Fibroblast of mammary gland (primary cell): ENCODE results near the gene FANCC.

Experiments used
- DNase-seq: peaks from one replicate; pipeline ENCODE4 v3.0.0-alpha.2; 2010; ENCODE audit warnings: low read depth
- H3K4me3 ChIP-seq: 2 replicates; pipeline ENCODE4 v1.5.1; 2011; ENCODE audit warnings: low read depth, mild to moderate bottlenecking, low read length, moderate library complexity; ENCODE audit not compliant: control insufficient read depth
- TF ChIP-seq, protein P1 (sequence below): conservative IDR thresholded peaks from 2 replicates; pipeline ENCODE4 v1.5.1; 2011; ENCODE audit warnings: low read depth, low read length, inconsistent platforms; ENCODE audit not compliant: control insufficient read depth, insufficient read depth

FANCC gene

DNA sequence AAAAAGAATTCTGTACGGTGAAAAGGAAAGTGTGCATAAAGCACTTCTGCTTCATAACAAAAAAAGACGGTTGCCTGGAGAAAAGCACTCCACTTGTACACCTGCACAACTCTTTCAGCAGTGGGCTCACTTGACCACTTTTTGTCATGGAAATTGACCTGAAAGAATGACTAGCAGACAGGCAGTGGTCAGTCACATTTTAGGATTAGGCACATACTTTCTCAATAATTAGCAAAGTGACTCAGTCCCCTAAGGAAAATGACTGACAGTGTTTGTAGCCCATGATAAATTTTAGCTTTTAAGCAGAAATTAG is 169.3 kb downstream of the FANCC start:
- DNase-seq: no peak
- H3K4me3 ChIP-seq: no peak overlapping the region
- TF ChIP-seq, protein P1, sequence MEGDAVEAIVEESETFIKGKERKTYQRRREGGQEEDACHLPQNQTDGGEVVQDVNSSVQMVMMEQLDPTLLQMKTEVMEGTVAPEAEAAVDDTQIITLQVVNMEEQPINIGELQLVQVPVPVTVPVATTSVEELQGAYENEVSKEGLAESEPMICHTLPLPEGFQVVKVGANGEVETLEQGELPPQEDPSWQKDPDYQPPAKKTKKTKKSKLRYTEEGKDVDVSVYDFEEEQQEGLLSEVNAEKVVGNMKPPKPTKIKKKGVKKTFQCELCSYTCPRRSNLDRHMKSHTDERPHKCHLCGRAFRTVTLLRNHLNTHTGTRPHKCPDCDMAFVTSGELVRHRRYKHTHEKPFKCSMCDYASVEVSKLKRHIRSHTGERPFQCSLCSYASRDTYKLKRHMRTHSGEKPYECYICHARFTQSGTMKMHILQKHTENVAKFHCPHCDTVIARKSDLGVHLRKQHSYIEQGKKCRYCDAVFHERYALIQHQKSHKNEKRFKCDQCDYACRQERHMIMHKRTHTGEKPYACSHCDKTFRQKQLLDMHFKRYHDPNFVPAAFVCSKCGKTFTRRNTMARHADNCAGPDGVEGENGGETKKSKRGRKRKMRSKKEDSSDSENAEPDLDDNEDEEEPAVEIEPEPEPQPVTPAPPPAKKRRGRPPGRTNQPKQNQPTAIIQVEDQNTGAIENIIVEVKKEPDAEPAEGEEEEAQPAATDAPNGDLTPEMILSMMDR: no peak

GRCh38 chr9:95147452-95148207 is 169.9 kb downstream of the FANCC start:
- no peak overlapping the region for H3K4me3 ChIP-seq
- TF ChIP-seq, protein P1: no peak
- peak; percentile 75 for DNase-seq

- DNase-seq: peak; percentile 98
- H3K4me3 ChIP-seq: no peak overlapping the region
- TF ChIP-seq, protein P1: no peak
These were observed 173.6 kb downstream of the FANCC start for GRCh38 chr9:95143591-95144561.

GRCh38 chr9:95142728-95143127 is 174.8 kb downstream of the FANCC start:
- DNase-seq: no peak
- no peak overlapping the region for H3K4me3 ChIP-seq
- TF ChIP-seq, protein P1: no peak

GRCh38 chr9:95142315-95142714 is 175.2 kb downstream of the FANCC start:
- TF ChIP-seq, protein P1: no peak
- no peak for DNase-seq
- no peak overlapping the region for H3K4me3 ChIP-seq

- peak; percentile 42 for DNase-seq
- TF ChIP-seq, protein P1: no peak
- H3K4me3 ChIP-seq: no peak overlapping the region
These were observed 176.7 kb downstream of the FANCC start for GRCh38 chr9:95140821-95141220.
